GM12878 (cell line): ENCODE measurements around the gene FRMD5. TPM values are rescaled to one million over a fixed set of nuclear protein-coding genes. Genes with fewer than 3 reads are reported as not detected.

Experiments used
- ATAC-seq: fragments of 200-7000 bp; cut with Tn5 transposase; 3 replicates; pipeline ENCODE4 v1.9.1; 2020; ENCODE audit warnings: mild to moderate bottlenecking, moderate library complexity
- BruUV-seq: library from RNA; stranded (reverse); fragments of 400-500 nt; replicated peaks from 2 replicates; lab custom pipeline; 2021; lab: Mats Ljungman, UMichigan
- CTCF ChIA-PET: fragments of 300-600 bp; sonication (Branson Sonifier 250); formaldehyde crosslinking; extraction: SDS; loops from one replicate; lab custom pipeline; 2021; ENCODE audit warnings: inconsistent platforms; lab: Yijun Ruan, JAX
- POLR2A ChIA-PET: fragments of 350-600 bp; formaldehyde crosslinking; extraction: SDS; loops from one replicate; lab custom pipeline; 2021; ENCODE audit warnings: inconsistent platforms; lab: Charles Lee
- RAD21 ChIA-PET: fragments of 300-600 bp; sonication (Branson Sonifier 250); formaldehyde crosslinking; loops from one replicate; lab custom pipeline; 2023; ENCODE audit warnings: antibody characterized with exemption; ENCODE audit not compliant: unreplicated experiment; lab: Charles Lee
- SMC1A ChIA-PET: fragments of 300-600 bp; sonication (Branson Sonifier 250); formaldehyde crosslinking; loops from one replicate; lab custom pipeline; 2023; ENCODE audit not compliant: unreplicated experiment, uncharacterized antibody; lab: Charles Lee
- DNase-seq: peaks from one replicate; pipeline ENCODE4 v3.0.0-alpha.2; 2011; ENCODE audit warnings: low read depth, low spot score
- FAIRE-seq: peaks from 3 replicates; lab custom pipeline; 2011; peaks lifted over from hg19 to GRCh38; lab: Jason Lieb, UNC
- H2AFZ ChIP-seq: 2 replicates; pipeline ENCODE4 v1.6.0; 2011; ENCODE audit warnings: low read depth, low read length, control low read depth; ENCODE audit not compliant: control insufficient read depth
- H3K27ac ChIP-seq: 2 replicates; pipeline ENCODE4 v1.5.1; 2011; ENCODE audit warnings: control low read depth; ENCODE audit not compliant: control insufficient read depth, insufficient read depth
- H3K27me3 ChIP-seq, 2 experiments: replicated peaks in 1 of 2; 2 replicates each; pipeline versions ENCODE4 v1.6.0 to v1.6.1; 2011; ENCODE audit warnings: low read length in 1 of 2; ENCODE audit not compliant: control insufficient read depth in 2 of 2, insufficient read depth in 2 of 2
- H3K36me3 ChIP-seq, 2 experiments: 2 replicates each; pipeline ENCODE4 v1.5.1; 2011; ENCODE audit warnings: low read length in 1 of 2; ENCODE audit not compliant: control insufficient read depth in 2 of 2, insufficient read depth in 2 of 2
- H3K4me1 ChIP-seq: 2 replicates; pipeline ENCODE4 v1.6.1; 2011; ENCODE audit warnings: mild to moderate bottlenecking, low read length, moderate library complexity, mixed read lengths; ENCODE audit not compliant: control insufficient read depth, insufficient read depth
- H3K4me2 ChIP-seq: 2 replicates; pipeline ENCODE4 v1.6.0; 2011; ENCODE audit warnings: control low read depth; ENCODE audit not compliant: control insufficient read depth, insufficient read depth
- H3K4me3 ChIP-seq: fragments of 200-600 bp; sonication (generic); 2 replicates; pipeline ENCODE4 v1.5.1; 2016
- H3K79me2 ChIP-seq: 2 replicates; pipeline ENCODE4 v1.6.0; 2011; ENCODE audit warnings: low read length; ENCODE audit not compliant: control insufficient read depth, insufficient read depth
- H3K9ac ChIP-seq: 2 replicates; pipeline ENCODE4 v1.8.0; 2011; ENCODE audit warnings: low read length, control low read depth, mixed read lengths; ENCODE audit not compliant: control insufficient read depth, insufficient read depth
- H3K9me3 ChIP-seq: replicated peaks from 3 replicates; pipeline ENCODE4 v1.5.1; 2011; ENCODE audit warnings: mild to moderate bottlenecking, low read length; ENCODE audit not compliant: control insufficient read depth, insufficient read depth
- H4K20me1 ChIP-seq: 2 replicates; pipeline ENCODE4 v1.6.0; 2011; ENCODE audit not compliant: control insufficient read depth, insufficient read depth
- ASH2L ChIP-seq: fragments of 300-600, 200-600 bp; sonication (generic); IDR thresholded peaks from 2 replicates; pipeline ENCODE4 v1.6.1; 2017; ENCODE audit warnings: low read depth, mild to moderate bottlenecking, borderline replicate concordance
- ETV6 ChIP-seq, 2 experiments: fragments of 450-650 bp in 1 of 2; IDR thresholded peaks in 1 of 2; conservative IDR thresholded peaks in 1 of 2; 2 replicates each; pipeline ENCODE4 v1.6.1; 2014; ENCODE audit warnings: antibody characterized with exemption in 1 of 2, borderline replicate concordance in 1 of 2, low read depth in 1 of 2, mild to moderate bottlenecking in 1 of 2, moderate library complexity in 1 of 2
- HSF1 ChIP-seq: fragments of 150-350 bp; IDR thresholded peaks from 2 replicates; pipeline ENCODE4 v1.6.1; 2014; ENCODE audit warnings: mild to moderate bottlenecking, low read depth, low read length
- IKZF2 ChIP-seq, 2 experiments: fragments of 450-650 bp; IDR thresholded peaks; 2 replicates each; pipeline ENCODE4 v1.6.1; 2017; ENCODE audit warnings: mild to moderate bottlenecking in 2 of 2, moderate library complexity in 2 of 2
- NFXL1 ChIP-seq: fragments of 450-650 bp; IDR thresholded peaks from 2 replicates; pipeline ENCODE4 v1.6.1; 2017; ENCODE audit warnings: antibody characterized with exemption, mild to moderate bottlenecking, borderline replicate concordance
- RAD21 ChIP-seq: IDR thresholded peaks from 2 replicates; pipeline ENCODE4 v1.6.1; 2011; ENCODE audit warnings: mild to moderate bottlenecking, low read depth, low read length, moderate library complexity; ENCODE audit not compliant: insufficient read depth
- RELA ChIP-seq: fragments of 450-650 bp; IDR thresholded peaks from 2 replicates; pipeline ENCODE4 v1.8.0; 2014; ENCODE audit warnings: borderline replicate concordance; ENCODE audit not compliant: partially characterized antibody
- ZBTB33 ChIP-seq: fragments of 450-650 bp; IDR thresholded peaks from 2 replicates; pipeline ENCODE4 v1.6.1; 2017; ENCODE audit warnings: mild to moderate bottlenecking
- WGBS: methylation state at CpG from one replicate; pipeline ENCODE4 v1.1.6; 2016; ENCODE audit warnings: low lambda C conversion rate; ENCODE audit not compliant: insufficient replicate concordance, insufficient coverage; ENCODE audit errors: missing lambda C conversion rate; 5-methylcytosine and 5-hydroxymethylcytosine counted together
- in situ Hi-C: fragments of 300-500 bp; cut with MboI; formaldehyde crosslinking; loops from 9 replicates; pipeline ENCODE4 v1.14.3; 2018; ENCODE audit warnings: mixed read lengths
- intact Hi-C: fragments of 100-400 bp; cut with micrococcal nuclease; formaldehyde crosslinking; loops from one replicate; pipeline ENCODE4 v1.14.2; 2022; ENCODE audit not compliant: unreplicated experiment
- polyA plus RNA-seq, 11 experiments: library from polyadenylated mRNA; depleted of rRNA in 4 of 11; unstranded in 6 of 11; stranded (reverse) in 5 of 11; fragments of >200 nt; fragmentation: Nextera tagmentation in 4 of 11; fragmentation: Illumina TruSeq in 1 of 11; extraction: Ambion mirVana in 4 of 11; extraction: Trizol in 1 of 11; gene quantifications; 1 replicate in 1 of 11; 2 replicates in 10 of 11; pipeline versions ENCODE4 v1.2.1 to v1.2.3, GENCODE V29; 2011 to 2016; ENCODE audit warnings: inconsistent platforms in 2 of 11, missing spikeins in 2 of 11, low read depth in 1 of 11
- total RNA-seq, 4 experiments: library from RNA; depleted of rRNA in 3 of 4; stranded (reverse); fragments of >200 nt in 3 of 4; fragmentation: Illumina TruSeq in 1 of 4; extraction: Trizol in 1 of 4; gene quantifications; 2 replicates each; pipeline versions ENCODE4 v1.2.1 to v1.2.3, GENCODE V29; 2013 to 2021
- TF ChIP-seq, protein P1 (sequence below): fragments of 450-650 bp; IDR thresholded peaks from 2 replicates; pipeline ENCODE4 v1.6.1; 2016; ENCODE audit warnings: mild to moderate bottlenecking

Gene FRMD5
- total and polyA plus RNA-seq, 10 of the 15 experiments (the other 5 are each of a cell fraction or from before 2014, with no cell fraction given), result 0.26 to 6.4 (median 0.68) TPM; not detected in 1

DNA sequence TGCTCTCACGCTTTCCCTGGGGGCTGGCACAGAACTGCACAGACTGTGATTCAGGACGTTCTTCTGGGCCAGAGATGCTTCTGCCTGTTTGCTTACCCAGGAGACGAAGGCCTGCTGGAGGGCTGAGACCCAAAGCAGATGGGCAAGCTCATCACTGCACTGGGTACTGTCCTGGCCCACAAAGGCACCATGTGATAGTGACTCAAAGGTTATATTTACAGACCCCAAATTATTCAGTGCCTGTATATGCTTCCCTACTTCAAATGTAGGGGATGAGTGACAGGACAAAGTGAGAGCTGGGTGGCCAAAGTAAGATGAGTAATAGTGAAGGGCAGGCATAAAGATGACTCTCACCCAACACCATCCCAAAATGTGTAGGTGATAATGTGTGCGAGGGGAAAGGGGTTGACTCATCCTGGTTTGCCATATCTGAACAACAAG, 240.9 kb downstream of the FRMD5 start:
- H3K27ac ChIP-seq, result no peak overlapping the region
- no peak for ATAC-seq
- TF ChIP-seq HSF1, result no peak
- no peak for TF ChIP-seq RAD21
- no peak for TF ChIP-seq IKZF2 (IDR thresholded peaks at IDR 0.05)
- no peak for TF ChIP-seq RELA
- TF ChIP-seq NFXL1, result no peak
- no peak for TF ChIP-seq ETV6 (conservative IDR thresholded peaks at IDR 0.05 in 1 of 2, IDR thresholded peaks at IDR 0.05 in 1 of 2; ENCODE audit: borderline replicate concordance in 1 of 2, low read depth in 1 of 2)
- no peak for TF ChIP-seq ASH2L
- no peak for TF ChIP-seq ZBTB33
- TF ChIP-seq, protein P1, sequence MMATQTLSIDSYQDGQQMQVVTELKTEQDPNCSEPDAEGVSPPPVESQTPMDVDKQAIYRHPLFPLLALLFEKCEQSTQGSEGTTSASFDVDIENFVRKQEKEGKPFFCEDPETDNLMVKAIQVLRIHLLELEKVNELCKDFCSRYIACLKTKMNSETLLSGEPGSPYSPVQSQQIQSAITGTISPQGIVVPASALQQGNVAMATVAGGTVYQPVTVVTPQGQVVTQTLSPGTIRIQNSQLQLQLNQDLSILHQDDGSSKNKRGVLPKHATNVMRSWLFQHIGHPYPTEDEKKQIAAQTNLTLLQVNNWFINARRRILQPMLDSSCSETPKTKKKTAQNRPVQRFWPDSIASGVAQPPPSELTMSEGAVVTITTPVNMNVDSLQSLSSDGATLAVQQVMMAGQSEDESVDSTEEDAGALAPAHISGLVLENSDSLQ, result no peak
- TF ChIP-seq, all 136 proteins: peak for 0
- Histone ChIP-seq H3K9me3 (no peaks in the 10 kb centered on the region), H3K4me3 (no peak overlapping the region), H3K4me2 (no peak overlapping the region), H3K79me2 (no peaks in the 10 kb centered on the region), H4K20me1 (no peaks in the 10 kb centered on the region), H3K9ac (no peak overlapping the region), H3K4me1 (peaks cover 6% of the 10 kb centered on the region), H3K27me3 (no peaks in the 10 kb centered on the region), H3K36me3 (no peaks in the 10 kb centered on the region; a peak in 1 of 4 replicates), H2AFZ (no peak overlapping the region)
- ChIA-PET SMC1A (no interaction called here), POLR2A (no interaction called here), CTCF (interaction anchor here (0.7 to 1.2 kb wide), 3 partner anchors 13 to 1005 kb away, joined by 3 read pairs; no protein-coding TSS in a partner anchor), RAD21 (no interaction called here)
- DNase-seq (no peak), FAIRE-seq (no peak)
- in situ Hi-C loops (no loop called here), intact Hi-C loops (no loop called here)
- BruUV-seq, result no TSS peak
- WGBS, result 32% methylated on average over 4 of the region's 4 CpGs
